Activated B cell treated with CpG ODN at 0.5 μM for 24 hours (primary cell): ENCODE results near the gene NXPH2. TPM values are rescaled to one million over a fixed set of nuclear protein-coding genes. Genes with fewer than 3 reads are reported as not detected.

ENCODE experiments used
- ATAC-seq: fragments of 200-7000 bp; cut with Tn5 transposase; one replicate; pipeline ENCODE4 v1.10.0; 2021; ENCODE audit warnings: low read depth, mild to moderate bottlenecking, moderate library complexity
- CTCF ChIA-PET: fragments of 350-600 bp; sonication (Branson Sonifier 250); formaldehyde crosslinking; loops from one replicate; lab custom pipeline; 2021; ENCODE audit warnings: antibody characterized with exemption; lab: Charles Lee
- POLR2A ChIA-PET: fragments of 350-600 bp; sonication (Branson Sonifier 250); formaldehyde crosslinking; loops from one replicate; lab custom pipeline; 2021; ENCODE audit warnings: antibody characterized with exemption; lab: Charles Lee
- DNase-seq: peaks from one replicate; pipeline ENCODE4 v3.0.0; 2022
- H3K27ac Mint-ChIP-seq: one replicate; pipeline ENCODE4 v1.8.0; 2020; ENCODE audit warnings: mixed read lengths
- H3K27me3 Mint-ChIP-seq: one replicate; pipeline ENCODE4 v1.8.0; 2021; ENCODE audit warnings: mixed read lengths
- H3K36me3 Mint-ChIP-seq: one replicate; pipeline ENCODE4 v1.8.0; 2021; ENCODE audit warnings: low read depth, mixed read lengths
- H3K4me1 Mint-ChIP-seq: one replicate; pipeline ENCODE4 v1.8.0; 2021; ENCODE audit warnings: mixed read lengths
- H3K4me3 Mint-ChIP-seq: one replicate; pipeline ENCODE4 v1.8.0; 2020; ENCODE audit warnings: mild to moderate bottlenecking, mixed read lengths
- H3K9me3 Mint-ChIP-seq: one replicate; pipeline ENCODE4 v1.8.0; 2020; ENCODE audit warnings: mixed read lengths
- intact Hi-C: fragments of 100-400 bp; cut with micrococcal nuclease; formaldehyde crosslinking; loops from one replicate; pipeline ENCODE4 v1.15.1; 2024
- total RNA-seq: library from RNA; stranded (reverse); gene quantifications from 2 replicates; pipeline ENCODE4 v1.2.3, GENCODE V29; 2022
- TF ChIP-seq, protein P1 (sequence below): fragments of 200-600 bp; IDR thresholded peaks from one replicate; pipeline ENCODE4 v1.8.0; 2022; ENCODE audit warnings: antibody characterized with exemption, mild to moderate bottlenecking

Gene NXPH2
- total RNA-seq, 1 donor from 2014 or later = not detected

- H3K27me3 Mint-ChIP-seq = peaks cover 8% of the 10 kb centered on the region
- ChIA-PET POLR2A (no interaction called here), CTCF (no interaction called here)
- intact Hi-C loops = no loop called here
- no peak overlapping the region for H3K4me3 Mint-ChIP-seq
- no peak overlapping the region for H3K27ac Mint-ChIP-seq
- DNase-seq (no peak), ATAC-seq (no peak)
- H3K4me1 Mint-ChIP-seq = no peaks in the 10 kb centered on the region
- no peaks in the 10 kb centered on the region for H3K36me3 Mint-ChIP-seq
- H3K9me3 Mint-ChIP-seq = peaks cover 5% of the 10 kb centered on the region
- TF ChIP-seq, protein P1, sequence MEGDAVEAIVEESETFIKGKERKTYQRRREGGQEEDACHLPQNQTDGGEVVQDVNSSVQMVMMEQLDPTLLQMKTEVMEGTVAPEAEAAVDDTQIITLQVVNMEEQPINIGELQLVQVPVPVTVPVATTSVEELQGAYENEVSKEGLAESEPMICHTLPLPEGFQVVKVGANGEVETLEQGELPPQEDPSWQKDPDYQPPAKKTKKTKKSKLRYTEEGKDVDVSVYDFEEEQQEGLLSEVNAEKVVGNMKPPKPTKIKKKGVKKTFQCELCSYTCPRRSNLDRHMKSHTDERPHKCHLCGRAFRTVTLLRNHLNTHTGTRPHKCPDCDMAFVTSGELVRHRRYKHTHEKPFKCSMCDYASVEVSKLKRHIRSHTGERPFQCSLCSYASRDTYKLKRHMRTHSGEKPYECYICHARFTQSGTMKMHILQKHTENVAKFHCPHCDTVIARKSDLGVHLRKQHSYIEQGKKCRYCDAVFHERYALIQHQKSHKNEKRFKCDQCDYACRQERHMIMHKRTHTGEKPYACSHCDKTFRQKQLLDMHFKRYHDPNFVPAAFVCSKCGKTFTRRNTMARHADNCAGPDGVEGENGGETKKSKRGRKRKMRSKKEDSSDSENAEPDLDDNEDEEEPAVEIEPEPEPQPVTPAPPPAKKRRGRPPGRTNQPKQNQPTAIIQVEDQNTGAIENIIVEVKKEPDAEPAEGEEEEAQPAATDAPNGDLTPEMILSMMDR = no peak
Observed at GRCh38 chr2:138727956-138728355, 52.2 kb downstream of the NXPH2 start.

DNA sequence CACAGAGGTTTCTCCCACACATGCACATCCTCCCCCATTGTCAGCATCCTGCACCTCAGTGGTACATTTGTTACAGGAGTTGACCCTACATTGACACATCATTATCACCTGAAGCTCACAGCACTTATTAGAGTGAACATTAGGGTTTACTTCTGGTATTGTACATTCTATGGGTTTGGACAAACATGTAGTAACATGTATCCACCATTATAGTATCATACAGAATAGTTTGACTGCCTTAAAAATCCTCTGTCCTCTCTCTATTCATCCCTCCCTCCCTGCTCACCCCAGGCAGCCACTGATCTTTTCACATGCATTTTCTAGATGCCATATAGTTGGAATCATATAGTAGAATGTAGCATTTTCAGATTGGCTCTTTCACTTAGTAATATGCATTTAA, 53.5 kb downstream of the NXPH2 start:
- Mint-ChIP-seq H3K27me3 (peaks cover 3% of the 10 kb centered on the region), H3K27ac (no peak overlapping the region), H3K36me3 (no peaks in the 10 kb centered on the region), H3K4me3 (no peak overlapping the region), H3K9me3 (peaks cover 5% of the 10 kb centered on the region), H3K4me1 (no peaks in the 10 kb centered on the region)
- ATAC-seq (no peak), DNase-seq (no peak)
- TF ChIP-seq, protein P1 = no peak
- intact Hi-C loops = no loop called here
- ChIA-PET POLR2A (no interaction called here), CTCF (no interaction called here)

- CTCF ChIA-PET = no interaction called here
- Mint-ChIP-seq H3K27ac (no peak overlapping the region), H3K36me3 (no peaks in the 10 kb centered on the region), H3K4me3 (no peak overlapping the region), H3K27me3 (peaks cover 5% of the 10 kb centered on the region), H3K4me1 (no peaks in the 10 kb centered on the region), H3K9me3 (peaks cover 5% of the 10 kb centered on the region)
- intact Hi-C loops = no loop called here
- TF ChIP-seq, protein P1 = no peak
- ATAC-seq (no peak), DNase-seq (no peak)
- POLR2A ChIA-PET = no interaction called here
Observed at GRCh38 chr2:138724729-138725459, 55.3 kb downstream of the NXPH2 start.

DNA sequence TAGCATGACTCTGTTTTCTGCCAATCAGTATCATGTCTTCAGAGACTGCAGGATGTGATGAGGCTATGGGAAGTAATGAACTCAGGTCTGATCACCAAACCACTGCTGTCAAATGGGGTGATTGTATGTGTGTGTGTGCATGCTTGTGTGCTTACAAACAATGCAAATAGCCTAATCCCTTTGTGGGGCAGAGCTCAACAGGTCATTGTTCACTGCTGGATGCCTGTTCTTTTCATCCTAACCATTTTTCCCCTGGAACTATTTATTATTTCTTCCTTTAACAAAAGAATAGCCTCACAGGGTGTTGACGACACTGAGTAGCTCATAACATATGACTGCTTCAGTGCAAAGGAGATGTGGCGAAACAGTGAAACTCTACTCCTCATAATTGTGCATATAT, 55.9 kb downstream of the NXPH2 start:
- Mint-ChIP-seq H3K27ac (no peak overlapping the region), H3K9me3 (no peaks in the 10 kb centered on the region), H3K4me1 (no peaks in the 10 kb centered on the region), H3K4me3 (no peak overlapping the region), H3K27me3 (peaks cover 5% of the 10 kb centered on the region), H3K36me3 (no peaks in the 10 kb centered on the region)
- intact Hi-C loops = no loop called here
- DNase-seq (no peak), ATAC-seq (no peak)
- ChIA-PET POLR2A (no interaction called here), CTCF (no interaction called here)
- TF ChIP-seq, protein P1 = no peak

GRCh38 chr2:138723196-138723987, 56.8 kb downstream of the NXPH2 start:
- ChIA-PET CTCF (no interaction called here), POLR2A (no interaction called here)
- H3K9me3 Mint-ChIP-seq = no peaks in the 10 kb centered on the region
- no peaks in the 10 kb centered on the region for H3K4me1 Mint-ChIP-seq
- TF ChIP-seq, protein P1 = no peak
- H3K36me3 Mint-ChIP-seq = no peaks in the 10 kb centered on the region
- no peak overlapping the region for H3K27ac Mint-ChIP-seq
- no peak overlapping the region for H3K4me3 Mint-ChIP-seq
- H3K27me3 Mint-ChIP-seq = peaks cover 5% of the 10 kb centered on the region
- DNase-seq (no peak), ATAC-seq (no peak)
- intact Hi-C loops = no loop called here
